GM18511 (cell line): ENCODE data around the gene APMAP.
"Not testable (repeated sequence)": the region's sequence is repeated elsewhere in the genome, so short reads cannot be mapped to it uniquely, and the experiment has no call there.

Experiments used
- ATAC-seq: cut with Tn5 transposase; IDR thresholded peaks from one replicate; pipeline ENCODE4 v1.9.1; 2021; ENCODE audit warnings: mild to moderate bottlenecking, moderate library complexity; ENCODE audit not compliant: unreplicated experiment

The APMAP gene

GRCh38 chr20:24935766-24936525 lies 56.6 kb downstream of the APMAP start:
- no peak for ATAC-seq

GRCh38 chr20:24935140-24935539 lies 57.4 kb downstream of the APMAP start:
- ATAC-seq: no peak

GRCh38 chr20:24934716-24935115 lies 57.8 kb downstream of the APMAP start:
- no peak for ATAC-seq

- ATAC-seq: no peak
Measured at GRCh38 chr20:24934101-24934661, 58.4 kb downstream of the APMAP start.

GRCh38 chr20:24933266-24933908 lies 59.2 kb downstream of the APMAP start:
- no peak for ATAC-seq

GRCh38 chr20:24931893-24932292 lies 60.7 kb downstream of the APMAP start:
- ATAC-seq: not testable (repeated sequence)

GRCh38 chr20:24930724-24931688 lies 61.5 kb downstream of the APMAP start:
- ATAC-seq: not testable (repeated sequence)

- not testable (repeated sequence) for ATAC-seq
Measured at GRCh38 chr20:24929867-24930723, 62.5 kb downstream of the APMAP start.

GRCh38 chr20:24929259-24929658 lies 63.3 kb downstream of the APMAP start:
- ATAC-seq: not testable (repeated sequence)

- not testable (repeated sequence) for ATAC-seq
Measured at GRCh38 chr20:24920706-24921105, 71.8 kb downstream of the APMAP start.

GRCh38 chr20:24919665-24920064 lies 72.9 kb downstream of the APMAP start:
- ATAC-seq: not testable (repeated sequence)

- ATAC-seq: no peak
Measured at GRCh38 chr20:24918579-24919566, 73.7 kb downstream of the APMAP start.

GRCh38 chr20:24917797-24918578 lies 74.6 kb downstream of the APMAP start:
- peak; percentile 71 for ATAC-seq

- ATAC-seq: no peak
Measured at GRCh38 chr20:24917056-24917455, 75.5 kb downstream of the APMAP start.

GRCh38 chr20:24916412-24916811 lies 76.1 kb downstream of the APMAP start:
- no peak for ATAC-seq

GRCh38 chr20:24915892-24916291 lies 76.7 kb downstream of the APMAP start:
- ATAC-seq: no peak

- ATAC-seq: no peak
Measured at GRCh38 chr20:24915440-24915839, 77.1 kb downstream of the APMAP start.
